ENCODE data around the gene CTNNA1. TPM values are rescaled to one million over a fixed set of nuclear protein-coding genes. Genes with fewer than 3 reads are reported as not detected.

CTNNA1 gene
- total and polyA plus RNA-seq, 2 donors (not counting 3 experiments of a cell fraction or from before 2014, with no cell fraction given) = 156 to 394 TPM

DNA sequence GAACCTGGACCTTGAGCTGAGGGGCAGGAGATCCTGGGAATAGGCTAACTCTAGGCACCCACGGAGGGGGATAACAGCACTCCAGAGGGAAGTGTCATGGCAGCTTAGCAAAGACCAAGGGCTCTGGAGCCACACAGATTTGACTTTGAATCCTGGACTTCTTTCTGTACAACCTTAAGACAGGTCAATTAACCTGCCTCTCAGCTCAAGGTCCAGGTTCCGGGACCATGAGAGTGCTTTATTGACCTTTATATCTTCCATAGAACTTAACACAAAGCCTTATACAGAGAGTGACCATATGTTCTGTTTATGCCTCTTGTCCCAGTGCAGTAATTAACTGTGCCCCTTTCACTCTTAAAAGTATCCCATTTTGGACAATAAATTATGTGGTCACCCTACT, 212.4 kb downstream of the CTNNA1 start:
- Histone ChIP-seq H3K79me2 (ENCODE audit: control insufficient read depth, insufficient read depth, low read length) (no peaks in the 10 kb centered on the region), H2AFZ (ENCODE audit: low read depth, low read length) (no peak overlapping the region), H3K4me3 (replicated peaks in 1 of 3; ENCODE audit: insufficient read depth in 1 of 3, low read depth in 1 of 3, low read length in 3 of 3) (no peak overlapping the region), H4K20me1 (replicated peaks; ENCODE audit: control insufficient read depth, extremely low read depth, insufficient read depth, low read length) (no peaks in the 10 kb centered on the region), H3K27me3 (ENCODE audit: control insufficient read depth in 2 of 2, insufficient read depth in 2 of 2, low read length in 2 of 2) (no peaks in the 10 kb centered on the region), H3K36me3 (ENCODE audit: control insufficient read depth in 2 of 2, extremely low read depth in 1 of 2, insufficient read depth in 2 of 2, low read length in 2 of 2) (no peaks in the 10 kb centered on the region), H3K9me1 (replicated peaks; ENCODE audit: control insufficient read depth, extremely low read depth, insufficient read depth, low read length) (no peaks in the 10 kb centered on the region), H3K4me2 (ENCODE audit: insufficient read depth, low read length) (no peak overlapping the region), H3K27ac (ENCODE audit: insufficient read depth, low read depth, low read length) (no peak overlapping the region), H3K4me1 (ENCODE audit: control insufficient read depth, extremely low read depth, insufficient read depth, low read length) (no peaks in the 10 kb centered on the region), H3K9me3 (replicated peaks; ENCODE audit: control insufficient read depth, insufficient read depth, low read length) (no peaks in the 10 kb centered on the region), H3K9ac (replicated peaks; ENCODE audit: extremely low read depth, insufficient read depth, low read length) (no peak overlapping the region)
- CTCF ChIA-PET = interaction anchor here (1.1 to 1.3 kb wide), 2 partner anchors 9 to 11 kb away, joined by 3 read pairs; no protein-coding TSS in a partner anchor
- dilution Hi-C loops (cut with MboI; ENCODE audit: extremely low pct_ligation_motif_present, low sequenced_read_pairs) (no loop called here), intact Hi-C loops (cut with micrococcal nuclease) (no loop called here)
- no peak for FAIRE-seq
- POLR2A ChIA-PET = no interaction called here
- no peak for TF ChIP-seq POLR2AphosphoS5 (IDR thresholded peaks at IDR 0.05; ENCODE audit: insufficient read depth, low read depth, low read length)
- TF ChIP-seq POLR2A (IDR thresholded peaks at IDR 0.05; ENCODE audit: low read depth, low read length) = no peak
- TF ChIP-seq FOS (IDR thresholded peaks at IDR 0.05; ENCODE audit: borderline replicate concordance, insufficient read depth, low read length) = no peak
- TF ChIP-seq, protein P1, sequence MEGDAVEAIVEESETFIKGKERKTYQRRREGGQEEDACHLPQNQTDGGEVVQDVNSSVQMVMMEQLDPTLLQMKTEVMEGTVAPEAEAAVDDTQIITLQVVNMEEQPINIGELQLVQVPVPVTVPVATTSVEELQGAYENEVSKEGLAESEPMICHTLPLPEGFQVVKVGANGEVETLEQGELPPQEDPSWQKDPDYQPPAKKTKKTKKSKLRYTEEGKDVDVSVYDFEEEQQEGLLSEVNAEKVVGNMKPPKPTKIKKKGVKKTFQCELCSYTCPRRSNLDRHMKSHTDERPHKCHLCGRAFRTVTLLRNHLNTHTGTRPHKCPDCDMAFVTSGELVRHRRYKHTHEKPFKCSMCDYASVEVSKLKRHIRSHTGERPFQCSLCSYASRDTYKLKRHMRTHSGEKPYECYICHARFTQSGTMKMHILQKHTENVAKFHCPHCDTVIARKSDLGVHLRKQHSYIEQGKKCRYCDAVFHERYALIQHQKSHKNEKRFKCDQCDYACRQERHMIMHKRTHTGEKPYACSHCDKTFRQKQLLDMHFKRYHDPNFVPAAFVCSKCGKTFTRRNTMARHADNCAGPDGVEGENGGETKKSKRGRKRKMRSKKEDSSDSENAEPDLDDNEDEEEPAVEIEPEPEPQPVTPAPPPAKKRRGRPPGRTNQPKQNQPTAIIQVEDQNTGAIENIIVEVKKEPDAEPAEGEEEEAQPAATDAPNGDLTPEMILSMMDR (IDR thresholded peaks at IDR 0.05; ENCODE audit: extremely low read depth in 1 of 2, insufficient read depth in 1 of 2, low read depth in 1 of 2, low read length in 2 of 2) = no peak
- no peak for TF ChIP-seq JUN (IDR thresholded peaks at IDR 0.05; ENCODE audit: borderline replicate concordance, insufficient read depth, insufficient read length, low read depth)
- BruUV-seq (replicated peaks) = no TSS peak
- no peak for DNase-seq (ENCODE audit: low read depth, low spot score)

Measured in endothelial cell of umbilical vein (primary cell).